GM12864 (cell line): ENCODE measurements around the gene MRPL52.

Experiments
- DNase-seq: peaks from one replicate; pipeline ENCODE4 v3.0.0-alpha.2; 2011; ENCODE audit warnings: low read depth
- H3K4me3 ChIP-seq: 2 replicates; pipeline ENCODE4 v1.5.1; 2011; ENCODE audit warnings: mild to moderate bottlenecking, low read depth, low read length, control low read depth
- CTCF ChIP-seq: IDR thresholded peaks from 2 replicates; pipeline ENCODE4 v1.5.1; 2011; ENCODE audit warnings: low read depth, mild to moderate bottlenecking, moderate library complexity, low read length, control low read depth, inconsistent platforms; ENCODE audit errors: missing control alignments

MRPL52 gene

GRCh38 chr14:22841311-22841710 is 11.6 kb downstream of the MRPL52 start:
- DNase-seq: no peak
- no peak for TF ChIP-seq CTCF

GRCh38 chr14:22841769-22842168 is 12.1 kb downstream of the MRPL52 start:
- no peak for TF ChIP-seq CTCF
- no peak for DNase-seq
- no peak overlapping the region for H3K4me3 ChIP-seq

More at GRCh38 chr14:22841311-22841710, 11.6 kb downstream of the MRPL52 start:
- no peak overlapping the region for H3K4me3 ChIP-seq

GRCh38 chr14:22842211-22843122 is 12.8 kb downstream of the MRPL52 start:
- TF ChIP-seq CTCF: no peak
- DNase-seq: no peak
- H3K4me3 ChIP-seq: no peak overlapping the region

- H3K4me3 ChIP-seq: no peak overlapping the region
- TF ChIP-seq CTCF: no peak
- no peak for DNase-seq
These were observed 13.6 kb downstream of the MRPL52 start for GRCh38 chr14:22843123-22843925.

- no peak overlapping the region for H3K4me3 ChIP-seq
- DNase-seq: no peak
- no peak for TF ChIP-seq CTCF
These were observed 14.8 kb downstream of the MRPL52 start for GRCh38 chr14:22844221-22845102.

GRCh38 chr14:22845103-22845394 is 15.4 kb downstream of the MRPL52 start:
- no peak overlapping the region for H3K4me3 ChIP-seq
- TF ChIP-seq CTCF: no peak
- DNase-seq: no peak
